DOHH2 (cell line): ENCODE results near the gene APOBEC2.

Experiments
- EZH2phosphoT487 ChIP-seq: fragments of 200-600 bp; sonication (generic); IDR thresholded peaks from 2 replicates; pipeline ENCODE4 v1.6.1; 2017; ENCODE audit warnings: borderline replicate concordance, mild to moderate bottlenecking, antibody characterized with exemption, low read length, moderate library complexity, mixed read lengths
- TF ChIP-seq, protein P1 (sequence below): fragments of 200-600 bp; sonication (generic); IDR thresholded peaks from one replicate; pipeline ENCODE4 v1.5.1; 2014; ENCODE audit warnings: antibody characterized with exemption, mild to moderate bottlenecking, low read depth, low read length; ENCODE audit not compliant: poor library complexity, severe bottlenecking

DNA sequence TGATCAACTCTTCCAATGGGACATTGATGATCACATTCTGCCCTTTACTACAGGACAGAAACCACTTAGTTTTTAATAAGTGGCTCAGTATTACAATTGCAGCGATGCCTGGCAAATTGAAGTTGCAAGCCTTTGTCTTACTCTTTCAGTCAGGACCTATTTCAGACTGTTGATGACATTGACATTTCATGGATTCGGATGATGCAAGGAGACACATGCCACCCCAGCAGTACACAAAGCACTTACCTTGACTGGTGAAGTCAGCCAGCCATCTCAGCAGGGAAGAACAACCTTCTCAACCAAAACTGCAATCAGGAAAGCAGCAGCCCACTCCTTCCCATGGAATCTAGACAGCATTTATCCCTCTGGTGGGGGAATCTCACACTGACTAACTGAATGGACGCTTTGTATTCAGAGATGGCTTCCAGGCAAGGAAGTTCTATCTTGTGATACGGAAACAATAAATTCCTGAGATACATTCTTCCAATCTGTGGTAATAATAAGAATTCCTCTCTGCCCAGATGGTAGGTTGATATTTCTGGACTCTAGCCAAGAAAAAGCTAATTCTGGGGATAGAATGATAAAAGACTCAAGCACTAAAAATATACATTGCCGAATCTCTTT, 44.6 kb downstream of the APOBEC2 start:
- TF ChIP-seq, protein P1, sequence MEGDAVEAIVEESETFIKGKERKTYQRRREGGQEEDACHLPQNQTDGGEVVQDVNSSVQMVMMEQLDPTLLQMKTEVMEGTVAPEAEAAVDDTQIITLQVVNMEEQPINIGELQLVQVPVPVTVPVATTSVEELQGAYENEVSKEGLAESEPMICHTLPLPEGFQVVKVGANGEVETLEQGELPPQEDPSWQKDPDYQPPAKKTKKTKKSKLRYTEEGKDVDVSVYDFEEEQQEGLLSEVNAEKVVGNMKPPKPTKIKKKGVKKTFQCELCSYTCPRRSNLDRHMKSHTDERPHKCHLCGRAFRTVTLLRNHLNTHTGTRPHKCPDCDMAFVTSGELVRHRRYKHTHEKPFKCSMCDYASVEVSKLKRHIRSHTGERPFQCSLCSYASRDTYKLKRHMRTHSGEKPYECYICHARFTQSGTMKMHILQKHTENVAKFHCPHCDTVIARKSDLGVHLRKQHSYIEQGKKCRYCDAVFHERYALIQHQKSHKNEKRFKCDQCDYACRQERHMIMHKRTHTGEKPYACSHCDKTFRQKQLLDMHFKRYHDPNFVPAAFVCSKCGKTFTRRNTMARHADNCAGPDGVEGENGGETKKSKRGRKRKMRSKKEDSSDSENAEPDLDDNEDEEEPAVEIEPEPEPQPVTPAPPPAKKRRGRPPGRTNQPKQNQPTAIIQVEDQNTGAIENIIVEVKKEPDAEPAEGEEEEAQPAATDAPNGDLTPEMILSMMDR: no peak
- no peak for TF ChIP-seq EZH2phosphoT487
